Measurements from ENCODE around the gene LRCH1. TPM values are rescaled to one million over a fixed set of nuclear protein-coding genes. Genes with fewer than 3 reads are reported as not detected.

Gene LRCH1
- total and polyA plus RNA-seq, 2 of the 13 experiments (the other 11 are each of a cell fraction or from before 2014, with no cell fraction given): 4.1 to 12.6 TPM

GRCh38 chr13:46641274-46642081, 88.5 kb downstream of the LRCH1 start:
- DNase-seq (ENCODE audit: low spot score): no peak
- H3K9me3 ChIP-seq (ENCODE audit: low read length): no peaks in the 10 kb centered on the region
- BruUV-seq (replicated peaks): no TSS peak
- intact Hi-C loops (cut with micrococcal nuclease; ENCODE audit: unreplicated experiment): no loop called here
- in situ Hi-C loops (cut with HindIII; ENCODE audit: extremely low pct_ligation_motif_present, low pct_unique_long_range_greater_than_20kb): no loop called here
- no peak overlapping the region for H3K9ac ChIP-seq (ENCODE audit: insufficient read depth, low read depth, low read length)
- no peak overlapping the region for H2AFZ ChIP-seq (ENCODE audit: low read length)
- 96% methylated on average over 13 of the region's 13 CpGs for WGBS (ENCODE audit: low lambda C conversion rate)
- H3K4me2 ChIP-seq (ENCODE audit: low read depth, low read length): no peak overlapping the region
- no peaks in the 10 kb centered on the region for H3K36me3 ChIP-seq (replicated peaks in 1 of 2; ENCODE audit: control insufficient read depth in 1 of 2, insufficient read depth in 2 of 2, low read length in 2 of 2)
- CTCF ChIA-PET (ENCODE audit: low intra/inter-chr PET ratio, low total read pairs): no interaction called here
- FAIRE-seq: no peak
- H3K4me3 ChIP-seq (replicated peaks in 1 of 3; ENCODE audit: insufficient read depth in 1 of 3, low read depth in 2 of 3, low read length in 3 of 3): no peak overlapping the region
- TF ChIP-seq JUNB (CRISPR knock-in tag; IDR thresholded peaks at IDR 0.05; ENCODE audit: borderline replicate concordance) (no peak), KDM5A (IDR thresholded peaks at IDR 0.05; ENCODE audit: borderline replicate concordance, low read length) (no peak), ZNF546 (CRISPR knock-in tag; conservative IDR thresholded peaks at IDR 0.05) (no peak), HNRNPL (IDR thresholded peaks at IDR 0.05; ENCODE audit: low read depth, low read length) (no peak), MIXL1 (CRISPR knock-in tag; IDR thresholded peaks at IDR 0.05) (no peak), CBX1 (IDR thresholded peaks at IDR 0.05; ENCODE audit: low read depth) (no peak), GFI1 (CRISPR knock-in tag; IDR thresholded peaks at IDR 0.05; ENCODE audit: borderline replicate concordance) (no peak), ZNF234 (CRISPR knock-in tag; conservative IDR thresholded peaks at IDR 0.05) (no peak), ZEB1 (IDR thresholded peaks at IDR 0.05; ENCODE audit: insufficient replicate concordance, low read depth) (no peak), HMG20B (CRISPR knock-in tag; conservative IDR thresholded peaks at IDR 0.05) (no peak), CEBPB (IDR thresholded peaks at IDR 0.05; ENCODE audit: borderline replicate concordance, low read depth, low read length) (no peak), HDAC2 (CRISPR knock-in tag; IDR thresholded peaks at IDR 0.05) (no peak), ZNF761 (CRISPR knock-in tag; conservative IDR thresholded peaks at IDR 0.05) (no peak), ZNF10 (CRISPR knock-in tag; IDR thresholded peaks at IDR 0.05; ENCODE audit: borderline replicate concordance, low read depth) (no peak), HHEX (CRISPR knock-in tag; IDR thresholded peaks at IDR 0.05) (no peak)
- TF ChIP-seq, protein P1, sequence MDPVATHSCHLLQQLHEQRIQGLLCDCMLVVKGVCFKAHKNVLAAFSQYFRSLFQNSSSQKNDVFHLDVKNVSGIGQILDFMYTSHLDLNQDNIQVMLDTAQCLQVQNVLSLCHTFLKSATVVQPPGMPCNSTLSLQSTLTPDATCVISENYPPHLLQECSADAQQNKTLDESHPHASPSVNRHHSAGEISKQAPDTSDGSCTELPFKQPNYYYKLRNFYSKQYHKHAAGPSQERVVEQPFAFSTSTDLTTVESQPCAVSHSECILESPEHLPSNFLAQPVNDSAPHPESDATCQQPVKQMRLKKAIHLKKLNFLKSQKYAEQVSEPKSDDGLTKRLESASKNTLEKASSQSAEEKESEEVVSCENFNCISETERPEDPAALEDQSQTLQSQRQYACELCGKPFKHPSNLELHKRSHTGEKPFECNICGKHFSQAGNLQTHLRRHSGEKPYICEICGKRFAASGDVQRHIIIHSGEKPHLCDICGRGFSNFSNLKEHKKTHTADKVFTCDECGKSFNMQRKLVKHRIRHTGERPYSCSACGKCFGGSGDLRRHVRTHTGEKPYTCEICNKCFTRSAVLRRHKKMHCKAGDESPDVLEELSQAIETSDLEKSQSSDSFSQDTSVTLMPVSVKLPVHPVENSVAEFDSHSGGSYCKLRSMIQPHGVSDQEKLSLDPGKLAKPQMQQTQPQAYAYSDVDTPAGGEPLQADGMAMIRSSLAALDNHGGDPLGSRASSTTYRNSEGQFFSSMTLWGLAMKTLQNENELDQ (CRISPR knock-in tag; IDR thresholded peaks at IDR 0.05; ENCODE audit: borderline replicate concordance): no peak
- TF ChIP-seq, protein P2, sequence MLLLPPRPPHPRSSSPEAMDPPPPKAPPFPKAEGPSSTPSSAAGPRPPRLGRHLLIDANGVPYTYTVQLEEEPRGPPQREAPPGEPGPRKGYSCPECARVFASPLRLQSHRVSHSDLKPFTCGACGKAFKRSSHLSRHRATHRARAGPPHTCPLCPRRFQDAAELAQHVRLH (CRISPR knock-in tag; IDR thresholded peaks at IDR 0.05; ENCODE audit: borderline replicate concordance, low read depth): no peak
- TF ChIP-seq, protein P3, sequence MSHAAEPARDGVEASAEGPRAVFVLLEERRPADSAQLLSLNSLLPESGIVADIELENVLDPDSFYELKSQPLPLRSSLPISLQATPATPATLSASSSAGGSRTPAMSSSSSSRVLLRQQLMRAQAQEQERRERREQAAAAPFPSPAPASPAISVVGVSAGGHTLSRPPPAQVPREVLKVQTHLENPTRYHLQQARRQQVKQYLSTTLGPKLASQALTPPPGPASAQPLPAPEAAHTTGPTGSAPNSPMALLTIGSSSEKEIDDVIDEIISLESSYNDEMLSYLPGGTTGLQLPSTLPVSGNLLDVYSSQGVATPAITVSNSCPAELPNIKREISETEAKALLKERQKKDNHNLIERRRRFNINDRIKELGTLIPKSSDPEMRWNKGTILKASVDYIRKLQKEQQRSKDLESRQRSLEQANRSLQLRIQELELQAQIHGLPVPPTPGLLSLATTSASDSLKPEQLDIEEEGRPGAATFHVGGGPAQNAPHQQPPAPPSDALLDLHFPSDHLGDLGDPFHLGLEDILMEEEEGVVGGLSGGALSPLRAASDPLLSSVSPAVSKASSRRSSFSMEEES (CRISPR knock-in tag; IDR thresholded peaks at IDR 0.05): no peak
- H4K20me1 ChIP-seq (ENCODE audit: insufficient read depth, low read length): no peaks in the 10 kb centered on the region
- H3K27me3 ChIP-seq (ENCODE audit: control insufficient read depth in 1 of 2, insufficient read depth in 2 of 2, low read length in 2 of 2): no peaks in the 10 kb centered on the region
- peaks cover 47% of the 10 kb centered on the region for H3K4me1 ChIP-seq (ENCODE audit: insufficient read depth, low read length)
- no peak overlapping the region for H3K27ac ChIP-seq (ENCODE audit: extremely low read length, insufficient read depth, low read length)
- H3K79me2 ChIP-seq (ENCODE audit: insufficient read depth, low read length): peaks cover 52% of the 10 kb centered on the region
- ATAC-seq: no peak
- POLR2A ChIA-PET: no interaction called here

All from HepG2 (cell line).